GM18505 (cell line): Measurements from ENCODE around the gene TEKT1.
"Not testable (repeated sequence)": the region's sequence is repeated elsewhere in the genome, so short reads cannot be mapped to it uniquely, and the experiment has no call there.

ENCODE experiments used
- ATAC-seq: cut with Tn5 transposase; IDR thresholded peaks from one replicate; pipeline ENCODE4 v1.9.1; 2021; ENCODE audit not compliant: unreplicated experiment
- POLR2A ChIP-seq: IDR thresholded peaks from 4 replicates; pipeline ENCODE4 v1.6.1; 2011; ENCODE audit warnings: borderline replicate concordance; ENCODE audit not compliant: insufficient read depth, insufficient read length; ENCODE audit errors: extremely low read depth

TEKT1 gene

DNA sequence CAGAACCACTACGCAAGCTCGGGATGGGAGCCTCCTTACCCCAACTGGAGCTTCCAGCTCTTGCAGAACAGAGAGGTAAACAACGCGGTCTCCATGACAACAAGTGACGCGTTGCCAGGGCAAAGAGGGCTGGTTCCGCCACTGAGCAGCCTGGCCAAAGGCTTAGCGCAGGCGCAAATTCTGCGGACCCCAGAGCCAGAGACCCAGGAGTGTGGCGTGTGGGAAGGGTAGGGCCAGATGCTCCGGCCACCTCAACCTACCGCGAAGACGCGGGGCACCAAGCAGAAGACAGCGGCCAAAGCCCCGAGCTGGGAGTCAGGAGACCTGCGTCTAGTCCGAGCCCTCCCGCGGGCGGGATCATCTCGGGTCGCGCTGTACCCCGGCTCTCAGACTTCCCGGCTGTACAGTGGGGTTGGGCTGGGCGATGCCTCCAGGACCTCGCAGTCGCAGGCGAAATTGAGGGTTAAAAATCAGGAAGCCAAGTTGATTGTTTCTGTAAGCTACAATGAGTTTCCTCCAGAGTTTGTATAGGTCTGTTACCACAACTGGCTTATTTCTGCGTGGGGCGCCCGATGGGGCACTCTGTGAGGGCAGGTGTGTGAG lies at the start of gene TEKT1:
TSS of gene TEKT1 (minus strand) at position 69 of the 603 bp plus-strand sequence. CDS start 1,353 bp downstream, outside the sequence.
- TF ChIP-seq POLR2A, result no peak
- no peak for ATAC-seq

DNA sequence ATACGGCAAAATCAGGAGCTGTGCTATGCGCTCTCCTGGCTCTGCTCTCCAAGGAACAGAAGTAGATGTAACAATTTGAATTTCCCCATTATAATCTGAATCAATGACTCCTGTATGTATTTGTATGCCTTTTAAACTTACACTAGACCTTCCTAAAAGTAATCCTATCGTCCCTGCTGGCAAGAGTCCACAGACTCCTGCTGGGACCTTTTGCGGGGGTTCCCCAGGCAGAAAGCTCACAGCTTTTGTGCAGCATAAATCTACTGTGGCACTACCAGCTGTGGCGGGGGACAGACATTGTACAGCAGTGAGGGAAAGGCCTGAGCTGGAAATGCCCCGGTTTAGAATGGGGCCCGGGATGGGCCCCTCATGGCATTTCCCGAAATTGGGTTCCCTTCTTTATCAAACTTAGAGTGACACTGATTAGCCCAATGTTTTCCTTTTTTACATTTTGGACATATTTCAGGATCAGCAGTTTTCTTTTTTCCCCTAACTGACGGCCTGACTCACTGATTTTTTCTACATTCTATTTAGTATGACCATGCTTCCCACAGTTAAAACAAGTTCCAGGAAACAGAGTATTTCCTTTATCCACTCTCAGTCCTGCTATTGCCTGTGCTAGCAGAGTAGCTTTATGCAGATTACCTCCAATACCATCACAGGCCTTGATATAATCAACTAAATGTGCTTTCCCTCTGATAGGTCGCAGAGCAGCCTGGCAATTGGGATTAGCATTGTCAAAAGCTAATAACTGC lies 47.9 kb upstream of the TEKT1 start:
- not testable (repeated sequence) for ATAC-seq

DNA sequence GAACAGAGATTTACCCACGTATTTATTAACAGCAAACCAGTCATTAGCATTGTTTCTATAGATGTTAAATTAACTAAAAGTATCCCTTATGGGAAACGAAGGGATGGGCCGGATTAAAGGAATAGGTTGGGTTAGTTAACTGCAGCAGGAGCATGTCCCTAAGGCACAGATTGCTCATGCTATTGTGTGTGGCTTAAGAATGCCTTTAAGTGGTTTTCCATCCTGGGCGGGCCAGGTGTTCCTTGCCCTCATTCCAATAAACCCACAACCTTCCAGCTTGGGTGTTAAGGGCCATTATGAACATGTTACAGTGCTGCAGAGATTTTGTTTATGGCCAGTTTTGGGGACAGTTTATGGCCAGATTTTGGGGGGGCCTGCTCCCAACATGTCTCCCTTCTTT lies 43.7 kb upstream of the TEKT1 start:
- not testable (repeated sequence) for ATAC-seq

DNA sequence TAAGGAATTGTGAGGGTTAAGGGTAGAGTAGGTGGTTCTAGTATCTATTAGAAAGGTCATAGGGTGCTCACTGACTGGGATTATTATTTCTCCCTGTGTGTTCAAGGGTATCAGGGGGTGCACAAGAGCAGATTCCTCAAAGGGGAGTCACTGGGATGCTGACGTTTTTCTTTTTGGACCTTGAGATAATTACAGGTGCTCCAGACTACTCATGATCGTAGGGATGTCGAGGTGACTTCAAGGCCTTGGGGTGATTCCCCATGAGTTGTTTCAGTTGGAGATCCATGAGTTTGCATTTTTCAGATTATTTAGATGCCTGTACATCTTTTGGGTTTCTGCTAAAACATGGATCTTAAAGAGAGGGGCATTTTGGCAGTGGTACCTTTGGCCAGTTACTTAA lies 41.4 kb upstream of the TEKT1 start:
- no peak for ATAC-seq
- no peak for TF ChIP-seq POLR2A

DNA sequence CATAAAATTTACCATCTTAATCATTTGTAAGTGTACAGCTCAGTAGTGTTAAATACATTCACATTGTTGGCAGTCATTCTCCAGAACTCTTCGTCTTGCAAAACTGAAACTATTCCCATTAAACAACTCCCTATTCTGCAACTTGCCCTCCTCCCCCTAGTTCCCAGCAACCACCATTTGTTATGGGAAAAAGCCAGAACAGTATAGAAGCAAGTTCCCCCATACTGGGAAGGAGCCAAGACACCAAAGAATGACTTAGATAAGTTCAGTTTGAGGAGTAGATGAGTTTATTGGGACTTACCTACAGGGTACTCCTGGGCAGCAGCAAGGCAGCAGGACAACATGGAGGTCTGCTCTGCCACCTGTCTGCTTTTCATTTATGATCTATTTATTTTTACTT lies 39.3 kb upstream of the TEKT1 start:
- no peak for ATAC-seq
- no peak for TF ChIP-seq POLR2A

DNA sequence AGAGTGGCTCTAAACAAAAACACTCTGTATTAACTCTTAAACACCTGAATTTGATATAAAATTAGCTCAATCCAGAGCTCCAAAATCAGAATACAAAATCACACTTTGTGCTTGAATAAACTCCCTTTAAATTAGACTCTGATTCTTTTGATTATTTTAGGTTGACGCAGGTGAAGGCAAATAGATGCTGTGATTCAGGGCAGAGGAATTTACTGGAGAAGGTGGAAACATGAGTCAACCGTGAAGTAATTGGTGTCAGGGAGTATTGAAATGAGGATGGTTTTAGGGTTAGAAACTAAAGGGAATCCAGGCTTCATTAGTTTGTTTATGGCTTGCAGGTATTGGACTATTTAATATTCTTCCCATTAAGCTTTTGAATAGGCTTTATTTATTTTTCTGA lies 37.1 kb upstream of the TEKT1 start:
- ATAC-seq, result no peak
- no peak for TF ChIP-seq POLR2A

DNA sequence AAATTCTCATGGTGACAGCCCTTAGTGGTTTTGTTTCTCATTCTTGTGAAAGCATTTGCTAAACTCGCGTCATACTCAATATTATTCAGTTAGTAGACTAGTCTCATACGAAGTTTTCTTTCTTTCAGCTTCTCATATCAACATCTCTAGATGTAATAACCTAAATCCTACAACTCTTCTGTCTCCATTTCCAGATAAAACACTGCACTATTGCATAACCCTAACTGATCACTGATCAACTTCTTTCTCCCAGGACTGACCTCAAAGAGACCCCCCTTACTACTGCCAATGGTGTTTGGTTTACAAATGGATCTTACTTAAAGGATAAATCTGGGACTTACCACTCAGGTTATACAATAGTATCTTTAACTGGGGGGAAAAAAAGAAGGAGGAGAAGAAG lies 36.3 kb upstream of the TEKT1 start:
- ATAC-seq, result no peak
- no peak for TF ChIP-seq POLR2A

DNA sequence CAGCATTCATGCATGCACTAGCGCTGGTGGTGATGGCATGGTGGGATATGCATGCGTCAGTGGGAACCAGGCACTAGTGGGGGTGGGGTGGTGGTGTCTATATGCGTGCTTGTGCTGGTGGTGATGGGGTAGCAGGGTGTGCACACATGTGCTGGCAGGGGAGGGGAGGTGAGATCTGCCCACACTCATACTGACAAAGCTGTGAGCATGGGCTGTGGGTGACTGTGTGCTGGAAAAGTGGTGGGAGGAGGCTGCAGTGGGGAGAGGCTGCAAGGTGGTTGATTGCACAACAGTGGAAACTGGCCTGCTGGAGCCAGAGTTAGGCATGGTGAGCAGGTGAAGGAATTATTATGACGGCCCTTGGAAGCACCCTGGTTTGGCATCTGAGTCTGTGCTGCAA lies 31.3 kb upstream of the TEKT1 start:
- no peak for ATAC-seq
- no peak for TF ChIP-seq POLR2A

DNA sequence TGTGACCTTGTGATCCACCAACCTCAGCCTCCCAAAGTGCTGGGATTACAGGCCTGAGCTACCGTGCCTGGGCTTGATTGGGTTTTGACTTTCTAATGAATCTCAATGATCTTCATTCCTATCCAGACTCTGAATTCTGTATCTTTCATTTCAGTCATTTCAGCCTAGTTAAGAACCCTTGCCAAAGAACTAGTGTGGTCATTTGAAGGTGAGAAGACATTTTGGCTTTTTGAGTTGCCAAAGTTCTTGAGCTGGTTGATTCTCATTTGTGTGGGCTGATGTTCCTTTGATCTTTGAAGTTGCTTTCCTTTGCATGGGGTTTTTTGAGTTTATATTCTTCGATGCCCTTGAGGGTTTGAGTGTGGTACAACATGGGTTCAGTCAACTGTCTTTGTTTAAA lies 30.6 kb upstream of the TEKT1 start:
- no peak for ATAC-seq
- TF ChIP-seq POLR2A, result no peak

DNA sequence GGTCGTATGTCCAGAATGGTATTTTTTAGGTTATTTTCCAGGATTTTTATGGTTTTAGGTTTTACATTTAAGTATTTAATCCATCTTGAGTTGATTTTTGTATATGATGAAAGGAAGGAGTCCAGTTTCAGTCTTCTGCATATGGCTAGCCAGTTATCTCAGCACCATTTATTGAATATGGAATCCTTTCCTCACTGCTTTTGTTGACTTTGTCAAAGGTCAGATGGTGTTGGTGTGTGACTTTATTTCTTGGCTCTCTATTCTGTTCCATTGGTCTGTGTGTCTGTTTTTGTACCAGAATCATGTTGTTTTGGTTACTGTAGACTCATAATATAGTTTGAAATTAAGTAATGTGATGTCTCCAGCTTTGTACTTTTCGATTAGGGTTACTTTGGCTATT lies 26.4 kb upstream of the TEKT1 start:
- ATAC-seq, result no peak
- TF ChIP-seq POLR2A, result no peak

DNA sequence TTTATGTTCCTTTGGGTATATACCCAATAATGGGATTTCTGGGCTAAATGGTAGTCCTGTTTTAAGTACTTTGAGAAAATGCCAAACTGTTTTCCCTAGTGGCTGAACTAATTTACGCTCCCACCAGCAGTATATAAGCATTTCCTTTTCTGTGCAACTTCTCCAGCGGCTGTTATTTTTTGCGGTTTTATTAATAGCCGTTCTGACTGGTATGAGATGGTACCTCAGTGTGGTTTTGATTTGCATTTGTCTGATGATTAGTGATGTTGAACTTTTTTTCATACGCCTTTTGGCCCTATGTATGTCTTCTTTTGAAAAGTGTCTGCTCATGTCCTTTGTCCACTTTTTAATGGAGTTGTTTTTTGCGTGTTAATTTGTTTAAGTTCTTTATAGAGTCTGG lies 25.8 kb upstream of the TEKT1 start:
- TF ChIP-seq POLR2A, result no peak
- ATAC-seq, result no peak

DNA sequence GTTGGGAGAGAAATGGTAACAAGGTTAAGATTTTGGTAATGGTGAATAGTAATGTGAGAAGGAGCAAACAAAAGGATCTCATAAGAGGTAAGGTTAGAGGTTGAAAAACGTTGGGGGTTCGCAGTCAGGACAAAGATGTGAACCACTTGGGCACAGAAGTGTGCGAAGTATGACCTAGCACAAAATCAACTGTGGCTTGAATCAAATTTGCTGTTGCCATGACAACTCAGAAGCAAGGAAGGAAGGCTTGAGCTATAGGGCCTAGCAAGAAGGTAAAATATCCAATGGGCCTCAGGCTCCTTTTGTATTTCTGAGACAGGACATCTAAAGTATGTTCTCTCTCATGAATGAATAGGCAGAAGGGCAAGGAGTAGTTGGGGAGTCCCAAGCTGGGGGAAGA lies 24.5 kb upstream of the TEKT1 start:
- TF ChIP-seq POLR2A, result no peak
- no peak for ATAC-seq

DNA sequence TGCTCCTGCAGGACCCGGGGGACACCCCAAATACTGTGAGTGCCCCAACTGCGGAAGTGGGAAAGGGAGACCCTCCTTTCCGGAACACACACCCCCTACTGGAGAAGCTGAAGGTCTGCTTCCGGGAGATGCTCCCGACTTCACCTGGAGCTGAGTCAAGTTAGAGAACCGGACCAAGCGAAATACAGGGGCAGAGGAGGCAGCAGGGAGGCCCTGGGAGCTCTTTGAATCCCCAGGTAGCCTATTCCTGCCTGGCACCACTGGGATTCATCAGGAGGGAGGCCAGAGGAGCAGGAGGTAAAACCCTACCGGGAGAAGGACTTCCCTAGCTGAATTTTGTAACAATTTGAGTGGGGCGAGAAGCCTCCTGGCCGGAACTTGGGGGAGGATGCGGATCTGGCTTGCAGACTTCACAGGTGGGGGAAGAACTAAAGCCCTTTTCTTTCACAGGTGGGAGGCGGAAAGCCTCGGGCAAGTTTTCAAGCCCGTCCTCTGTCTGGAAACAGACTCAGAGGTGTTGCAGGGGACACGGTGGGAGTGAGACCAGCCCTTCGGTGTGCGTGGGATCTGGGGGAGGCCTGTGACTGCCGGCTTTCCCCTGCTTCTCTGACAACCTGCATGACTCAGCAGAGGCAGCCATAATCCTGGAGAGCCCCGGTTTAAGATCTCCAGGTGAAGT lies 22.4 kb upstream of the TEKT1 start:
- TF ChIP-seq POLR2A, result no peak
- ATAC-seq, result no peak

DNA sequence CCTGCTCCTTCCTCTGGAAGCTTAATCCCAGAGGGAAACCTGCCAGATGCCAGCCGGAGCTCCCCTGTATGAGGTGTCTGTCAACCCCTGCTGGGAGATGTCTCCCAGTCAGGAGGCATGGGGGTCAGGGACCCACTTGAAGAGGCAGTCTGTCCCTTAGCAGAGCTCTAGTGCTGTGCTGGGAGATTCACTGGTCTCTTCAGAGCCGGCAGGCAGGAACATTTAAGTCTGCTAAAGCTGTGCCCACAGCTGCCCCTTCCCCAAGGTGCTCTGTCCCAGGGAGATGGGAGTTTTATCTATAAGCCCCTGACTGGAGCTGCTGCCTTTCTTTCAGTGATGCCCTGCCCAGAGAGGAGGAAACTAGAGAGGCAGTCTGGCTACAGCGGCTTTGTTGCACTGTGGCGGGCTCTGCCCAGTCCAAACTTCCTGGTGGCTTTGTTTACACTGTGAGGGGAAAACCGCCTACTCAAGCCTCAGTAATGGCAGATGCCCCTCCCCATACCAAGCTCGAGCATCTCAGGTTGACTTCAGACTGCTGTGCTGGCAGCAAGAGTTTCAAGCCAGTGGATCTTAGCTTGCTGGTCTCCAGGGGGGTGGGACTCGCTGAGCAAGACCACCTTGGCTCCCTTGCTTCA lies 17.1 kb upstream of the TEKT1 start:
- not testable (repeated sequence) for ATAC-seq

DNA sequence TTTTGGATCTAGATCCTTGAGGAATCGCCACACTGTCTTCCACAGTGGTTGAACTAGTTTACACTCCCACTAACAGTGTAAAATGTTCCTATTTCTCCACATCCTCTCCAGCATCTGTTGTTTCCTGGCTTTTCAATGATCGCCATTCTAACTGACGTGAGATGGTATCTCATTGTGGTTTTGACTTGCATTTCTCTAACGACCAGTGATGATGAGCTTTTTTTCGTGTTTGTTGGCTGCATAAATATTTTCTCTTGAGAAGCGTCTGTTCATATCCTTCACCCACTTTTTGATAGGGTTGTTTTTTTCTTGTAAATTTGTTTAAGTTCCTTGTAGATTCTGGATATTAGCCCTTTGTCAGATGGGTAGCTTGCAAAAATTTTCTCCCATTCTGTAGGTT lies 14.6 kb upstream of the TEKT1 start:
- ATAC-seq, result not testable (repeated sequence)

DNA sequence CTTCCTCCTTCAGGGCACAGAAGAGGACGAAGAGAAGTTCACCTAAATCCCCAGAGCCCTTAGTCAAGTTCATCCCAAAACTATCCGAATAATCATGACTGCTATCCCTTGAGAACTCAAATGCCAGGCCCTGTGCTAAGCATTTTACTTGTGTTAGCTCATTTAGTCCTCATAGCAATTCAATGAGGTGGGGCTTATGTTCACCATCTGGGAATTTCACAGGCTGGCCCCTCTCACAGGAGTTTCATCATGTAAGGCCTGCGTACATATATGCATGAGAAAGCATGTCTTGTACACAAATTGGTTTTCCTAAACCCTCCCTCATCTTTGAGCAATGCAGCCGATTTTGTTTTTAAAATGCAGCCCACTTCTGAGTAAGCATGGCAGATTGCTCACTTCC lies 12.9 kb upstream of the TEKT1 start:
- ATAC-seq, result not testable (repeated sequence)
